ENCODE data around the gene LHFPL3.

GRCh38 chr7:104851268-104851667 lies 522.9 kb downstream of the LHFPL3 start:
- TF ChIP-seq SUZ12 (IDR thresholded peaks at IDR 0.05), result no peak
- no peak for TF ChIP-seq HDGF (IDR thresholded peaks at IDR 0.05; ENCODE audit: borderline replicate concordance)
- no peak for TF ChIP-seq CTBP1 (IDR thresholded peaks at IDR 0.05; ENCODE audit: borderline replicate concordance)
- TF ChIP-seq FOXM1 (IDR thresholded peaks at IDR 0.05; ENCODE audit: borderline replicate concordance), result no peak
- no peak for TF ChIP-seq ARNT (IDR thresholded peaks at IDR 0.05)
- no peak for TF ChIP-seq TARDBP (IDR thresholded peaks at IDR 0.05)
- no peak for TF ChIP-seq FOXA1 (IDR thresholded peaks at IDR 0.05)
- TF ChIP-seq FOXK2 (IDR thresholded peaks at IDR 0.05), result no peak
- no peak for TF ChIP-seq L3MBTL2 (conservative IDR thresholded peaks at IDR 0.05)
- no peak for TF ChIP-seq NFRKB (IDR thresholded peaks at IDR 0.05)

All from HEK293T (cell line).